NCI-H748 (cell line): ENCODE data around the gene RBMS1.

Experiments
- DNase-seq: peaks from one replicate; lab custom pipeline; 2025; ENCODE audit not compliant: unreplicated experiment; lab: John Stamatoyannopoulos, UW

The RBMS1 gene

GRCh38 chr2:160258492-160258805 lies 235.2 kb downstream of the RBMS1 start:
- no peak for DNase-seq

DNA sequence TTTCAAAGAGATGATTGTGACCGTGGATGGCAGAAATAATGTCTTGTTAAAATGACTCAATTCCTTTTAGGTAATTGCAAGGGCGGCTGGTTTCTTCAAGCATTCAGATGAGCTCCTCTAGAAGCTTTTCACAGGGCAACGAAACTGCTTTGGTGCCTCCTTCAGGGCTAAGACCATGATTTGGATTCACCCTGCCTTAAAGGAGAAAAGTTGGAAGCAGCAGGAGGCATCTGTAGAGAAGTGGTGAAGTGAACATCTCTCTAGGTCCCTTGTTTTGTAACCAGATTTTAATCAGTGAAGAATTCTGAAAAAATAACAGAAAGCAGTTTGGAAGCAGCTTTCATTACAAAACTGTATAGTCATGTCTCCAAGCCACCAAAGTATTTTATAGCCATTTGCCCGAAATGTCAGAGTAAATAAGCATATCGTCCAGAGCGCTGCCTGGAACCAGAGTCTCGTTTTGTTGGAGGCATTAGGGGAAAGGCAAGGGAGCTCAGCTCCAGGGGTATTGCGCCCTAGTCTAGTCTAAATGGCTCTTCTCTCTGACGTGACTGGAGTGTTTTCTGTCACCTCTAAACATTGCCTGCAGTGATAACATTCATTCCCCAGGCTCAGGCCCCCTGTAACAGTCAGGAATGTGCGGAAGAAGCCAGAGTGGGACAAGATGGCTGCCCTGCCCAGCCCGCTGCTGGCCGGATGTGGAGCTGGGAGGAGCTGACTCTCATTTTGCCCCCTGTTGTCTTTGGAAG lies 235.7 kb downstream of the RBMS1 start:
- no peak for DNase-seq

DNA sequence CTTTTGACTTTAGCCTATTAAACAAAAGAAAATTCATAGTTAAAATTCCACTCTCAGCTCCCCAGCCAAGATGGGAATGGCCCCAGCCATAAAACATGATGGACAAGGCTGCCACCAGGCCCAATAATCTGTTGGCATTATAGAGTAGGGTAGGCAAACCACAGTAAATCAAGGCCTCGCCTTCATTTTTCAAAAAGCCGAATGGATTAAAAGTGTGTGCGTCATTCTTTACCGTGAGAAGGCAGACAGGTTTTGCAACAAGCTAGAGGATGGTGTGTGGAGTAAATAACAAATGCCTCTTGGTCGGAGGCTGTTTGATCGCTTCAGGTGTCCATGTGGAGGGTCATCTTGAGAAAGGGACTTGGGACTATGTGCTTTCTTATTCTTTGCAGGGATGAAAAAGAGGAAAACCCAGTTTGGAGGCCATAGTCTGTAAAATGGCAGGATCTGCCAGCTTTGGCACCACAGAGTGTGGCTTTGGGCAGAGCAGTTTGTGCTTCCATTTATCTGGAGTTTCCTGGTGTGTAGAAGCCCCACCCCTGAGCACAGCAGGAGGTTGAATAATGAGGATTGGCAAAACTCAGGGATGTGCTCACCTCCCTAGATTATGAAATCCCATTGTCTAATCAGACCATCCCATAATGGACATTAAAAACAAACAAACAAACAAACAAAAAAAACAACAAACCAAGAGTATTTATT lies 236.4 kb downstream of the RBMS1 start:
- DNase-seq, result no peak

- DNase-seq, result no peak
These were observed 237.1 kb downstream of the RBMS1 start for GRCh38 chr2:160256507-160256906.

GRCh38 chr2:160255408-160255807 lies 238.2 kb downstream of the RBMS1 start:
- no peak for DNase-seq

- no peak for DNase-seq
These were observed 239.3 kb downstream of the RBMS1 start for GRCh38 chr2:160254189-160254762.

DNA sequence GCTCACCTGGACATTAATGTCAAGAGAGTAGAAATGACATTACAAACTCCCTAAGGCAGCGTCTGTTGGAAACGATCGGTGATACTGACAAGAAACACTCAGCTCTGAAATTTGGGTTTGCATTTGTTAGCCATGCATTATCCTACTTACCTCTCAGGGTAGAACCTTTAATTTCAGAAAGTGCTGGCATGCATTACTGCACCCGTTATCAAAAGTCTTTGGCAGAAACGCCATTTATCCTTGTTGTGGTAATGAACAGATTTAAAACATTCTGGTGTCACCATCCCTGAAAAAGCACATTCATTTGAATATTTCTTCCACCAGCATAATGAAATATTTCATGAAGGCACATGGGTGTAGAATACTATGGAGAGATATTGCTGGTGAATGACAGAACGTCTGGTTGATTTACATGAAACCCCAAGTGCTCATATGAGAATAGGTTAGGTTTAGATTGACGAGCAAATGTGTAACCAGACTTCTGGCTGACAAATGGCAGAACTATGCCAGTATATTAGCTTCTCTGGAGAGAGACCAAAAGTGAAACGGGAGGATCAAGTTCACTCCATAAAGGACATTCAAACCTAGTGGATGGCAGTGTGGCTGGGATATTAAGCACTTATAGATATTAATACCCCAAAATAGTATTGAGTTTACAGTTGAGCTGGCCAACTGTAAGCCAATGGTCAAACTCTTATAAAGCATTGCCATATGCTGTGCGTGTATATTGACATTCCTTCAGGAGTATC lies 240.0 kb downstream of the RBMS1 start:
- no peak for DNase-seq

DNA sequence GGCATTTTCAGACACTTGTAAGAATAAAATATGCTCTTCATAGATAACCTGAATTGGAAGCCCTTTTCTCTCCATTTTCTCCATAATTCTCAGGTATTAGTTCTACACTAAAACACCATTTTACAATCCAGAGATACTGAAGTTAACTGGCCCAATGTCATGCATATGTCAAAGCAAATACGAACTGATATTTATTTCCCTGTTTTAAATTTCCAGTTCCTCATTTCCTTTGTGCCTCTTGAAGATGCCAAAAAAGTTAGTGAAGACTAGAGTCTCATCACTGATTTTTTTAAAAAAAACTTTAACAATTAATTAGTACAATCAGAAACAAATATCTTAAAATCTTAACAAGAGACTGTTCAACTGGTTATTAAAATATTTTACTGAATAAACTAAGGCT lies 240.7 kb downstream of the RBMS1 start:
- no peak for DNase-seq

GRCh38 chr2:160252278-160252887 lies 241.2 kb downstream of the RBMS1 start:
- peak; percentile 40 for DNase-seq

- no peak for DNase-seq
These were observed 242.0 kb downstream of the RBMS1 start for GRCh38 chr2:160251569-160251968.

DNA sequence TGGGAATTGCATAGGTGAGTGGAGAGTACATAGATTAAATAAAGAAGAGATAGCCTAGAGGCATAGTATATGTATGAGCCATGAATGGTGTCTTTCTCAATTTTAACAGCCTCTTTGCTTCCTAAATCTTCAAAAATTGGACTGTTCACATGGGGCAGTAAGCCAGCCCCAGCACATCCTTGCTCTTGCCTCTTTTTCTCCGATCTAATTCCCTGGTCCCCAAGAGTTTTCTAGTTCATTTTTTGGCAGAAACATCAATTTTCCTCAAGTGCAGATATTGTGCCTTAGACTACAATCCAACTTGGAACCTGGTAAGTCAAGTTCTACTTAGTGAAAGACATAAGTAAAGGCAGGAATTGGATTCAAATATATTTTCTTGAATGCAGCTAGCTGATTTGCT lies 243.7 kb downstream of the RBMS1 start:
- DNase-seq, result no peak

DNA sequence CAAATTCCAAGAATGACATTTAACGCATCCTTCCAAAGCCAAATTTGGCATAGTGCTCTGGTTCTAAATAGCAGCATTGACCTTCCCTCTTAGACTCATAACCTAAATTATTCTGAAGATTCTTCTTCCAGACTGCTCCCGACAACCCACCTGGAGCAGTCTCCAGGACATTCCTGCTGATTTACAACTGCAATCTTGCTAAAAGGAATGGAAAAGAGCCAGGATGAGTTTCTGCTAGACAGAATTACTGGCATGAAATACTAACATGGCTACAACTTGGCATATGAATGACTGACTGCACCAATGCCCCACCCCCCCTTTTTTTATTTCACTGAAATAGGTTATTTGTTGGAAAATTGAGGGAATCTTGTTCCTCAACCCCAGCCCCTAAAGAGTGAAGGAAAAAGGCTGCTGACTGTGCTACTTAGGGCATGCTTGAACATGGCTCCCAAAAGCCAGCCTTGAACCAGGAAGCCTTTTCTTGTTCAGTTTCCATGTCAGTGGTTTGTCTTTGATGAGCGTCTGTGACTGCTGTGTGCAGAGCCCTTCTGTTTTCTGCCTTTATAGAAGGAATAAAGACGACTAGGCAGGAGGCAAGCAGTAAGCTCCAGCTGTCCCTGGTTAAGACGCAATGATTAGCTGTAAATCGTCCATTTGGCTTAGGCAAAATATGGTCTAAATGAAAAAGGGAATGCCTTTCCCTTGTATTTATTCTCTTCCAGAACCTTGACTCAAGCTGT lies 246.1 kb downstream of the RBMS1 start:
- DNase-seq, result no peak

DNA sequence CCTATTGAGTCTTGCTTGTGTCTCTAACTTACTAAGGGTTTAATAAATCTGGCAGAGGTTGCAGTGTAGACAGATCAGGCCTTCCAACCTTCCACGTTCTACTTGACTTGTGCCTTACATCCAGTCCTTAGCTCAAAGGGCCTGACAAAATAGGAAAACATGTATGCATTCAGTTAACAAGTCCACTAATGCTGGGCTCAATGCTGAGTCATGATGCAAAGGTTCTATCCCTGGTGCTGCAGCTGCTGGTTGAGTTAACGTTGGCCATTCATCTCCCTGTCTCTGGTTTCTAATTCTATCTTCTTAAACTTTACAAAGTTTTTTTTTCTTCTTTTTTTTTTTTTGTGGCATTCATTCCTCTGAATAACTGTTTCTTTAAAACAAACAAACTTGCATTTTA lies 247.3 kb downstream of the RBMS1 start:
- DNase-seq, result no peak

DNA sequence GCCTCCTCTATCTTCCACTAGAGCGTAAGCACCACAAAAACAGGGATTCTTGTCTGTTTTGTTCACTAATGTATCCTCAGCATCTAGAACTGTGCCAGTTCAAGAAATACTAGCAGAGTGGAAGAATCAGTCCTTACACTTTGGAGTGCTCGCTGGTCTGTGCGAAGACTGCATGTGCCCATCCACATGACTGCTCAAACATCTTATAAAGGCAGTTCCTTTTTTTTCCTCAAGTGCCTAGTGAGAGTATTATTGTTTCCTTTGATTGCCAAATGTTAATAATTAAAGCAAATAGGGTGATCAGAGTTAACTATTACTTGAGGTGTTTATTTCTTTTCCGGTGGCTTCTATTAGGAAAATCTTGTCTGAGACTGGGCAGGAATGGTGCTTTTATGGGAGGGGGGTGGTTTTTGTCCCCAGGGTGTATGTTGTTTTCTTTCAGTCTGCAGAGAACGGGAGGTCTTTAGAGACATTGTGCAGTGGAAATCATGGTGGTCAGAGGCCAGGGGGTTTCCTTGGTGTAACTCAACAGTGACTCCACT lies 247.9 kb downstream of the RBMS1 start:
- DNase-seq, result no peak

DNA sequence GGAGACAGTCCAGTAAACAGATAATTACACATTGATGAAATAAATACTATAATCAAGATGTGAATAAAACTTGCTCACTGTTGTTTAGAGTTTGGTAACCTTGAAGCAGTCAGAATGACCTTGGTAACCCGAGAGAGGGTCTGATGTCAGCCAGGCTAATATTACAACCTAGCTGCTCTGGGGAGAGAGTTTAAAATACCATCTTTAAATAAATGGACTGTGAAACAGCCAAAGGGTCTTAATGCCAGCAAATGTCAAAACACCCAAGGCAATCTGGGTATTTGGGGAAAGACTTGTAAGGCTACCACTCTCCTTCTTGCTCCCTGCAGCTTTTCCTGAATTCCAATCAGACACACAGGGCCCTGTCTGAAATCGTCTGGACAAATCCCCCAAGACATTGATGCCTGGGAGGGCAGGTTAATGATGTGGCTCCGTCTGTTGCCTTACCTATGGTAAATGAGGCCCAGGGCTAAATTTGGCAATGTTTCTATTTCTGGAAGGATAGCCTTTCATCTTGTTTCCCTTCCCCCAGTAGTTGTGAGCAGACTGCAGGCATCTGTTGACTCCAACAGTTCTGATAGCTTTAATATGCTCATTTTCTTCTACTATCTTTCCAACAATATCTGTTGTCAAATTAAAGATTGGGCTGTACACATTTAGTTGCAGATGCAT lies 250.6 kb downstream of the RBMS1 start:
- no peak for DNase-seq

DNA sequence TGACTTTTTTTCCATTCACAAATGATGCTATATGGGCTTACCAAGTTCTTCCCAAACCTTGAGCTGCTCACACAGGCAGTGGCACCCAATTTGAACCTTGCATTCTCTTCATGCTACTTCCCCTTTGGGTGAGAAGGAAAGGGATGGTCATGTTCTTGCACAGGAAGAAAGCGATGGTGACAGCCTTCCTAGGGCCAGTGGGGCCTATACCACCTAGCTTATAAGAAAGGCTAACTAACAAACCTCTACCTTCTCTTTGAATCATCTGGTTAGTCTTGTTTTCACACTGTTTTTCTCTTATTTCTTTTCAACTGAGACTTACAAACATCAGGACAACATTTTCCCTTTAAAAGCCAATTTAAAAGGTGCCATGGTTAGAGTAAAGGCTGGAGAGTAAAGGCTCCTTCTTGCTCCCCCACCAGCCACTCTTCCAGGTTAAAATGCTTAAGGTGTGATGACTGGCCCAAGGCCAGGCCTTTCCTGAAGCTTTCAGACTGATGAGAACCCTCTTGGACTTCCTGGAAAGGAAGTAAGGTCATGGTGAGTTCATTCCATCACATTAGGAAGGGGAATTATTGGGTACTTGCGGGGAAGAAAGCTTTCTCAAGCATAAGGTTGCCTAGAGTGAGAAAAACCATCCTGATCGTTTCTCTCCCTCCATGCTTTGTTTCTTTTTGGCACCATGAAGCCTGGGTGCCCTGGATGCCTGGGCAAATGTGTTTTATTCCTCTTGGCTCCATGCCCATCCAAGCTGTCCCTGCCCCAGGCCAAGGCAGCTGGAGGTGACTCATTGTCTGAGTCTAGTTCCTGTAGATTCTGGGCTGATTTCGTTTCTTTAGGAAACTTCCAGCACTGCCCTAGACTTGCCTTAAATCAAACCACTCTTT lies 252.1 kb downstream of the RBMS1 start:
- DNase-seq, result no peak

DNA sequence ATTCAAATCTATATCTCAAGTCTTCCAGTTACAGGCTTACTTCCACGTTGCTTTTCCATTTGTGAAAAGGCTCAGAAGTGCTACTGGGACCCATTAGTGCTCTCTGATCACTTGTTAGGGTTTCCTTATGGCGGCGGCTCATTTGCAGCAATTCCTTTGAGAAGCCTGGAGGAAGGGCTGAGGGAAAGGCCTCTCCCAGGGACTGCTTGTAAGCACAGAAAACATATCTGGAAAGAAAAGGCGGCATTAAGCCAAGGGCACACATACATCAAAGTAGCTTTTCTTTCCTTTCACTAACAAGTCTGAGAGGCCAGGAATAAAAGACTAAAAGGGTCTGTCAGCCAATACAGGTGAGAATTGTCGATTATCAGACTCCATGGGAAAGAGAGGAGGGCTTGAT lies 254.2 kb downstream of the RBMS1 start:
- no peak for DNase-seq

- no peak for DNase-seq
These were observed 255.2 kb downstream of the RBMS1 start for GRCh38 chr2:160238392-160238791.

DNA sequence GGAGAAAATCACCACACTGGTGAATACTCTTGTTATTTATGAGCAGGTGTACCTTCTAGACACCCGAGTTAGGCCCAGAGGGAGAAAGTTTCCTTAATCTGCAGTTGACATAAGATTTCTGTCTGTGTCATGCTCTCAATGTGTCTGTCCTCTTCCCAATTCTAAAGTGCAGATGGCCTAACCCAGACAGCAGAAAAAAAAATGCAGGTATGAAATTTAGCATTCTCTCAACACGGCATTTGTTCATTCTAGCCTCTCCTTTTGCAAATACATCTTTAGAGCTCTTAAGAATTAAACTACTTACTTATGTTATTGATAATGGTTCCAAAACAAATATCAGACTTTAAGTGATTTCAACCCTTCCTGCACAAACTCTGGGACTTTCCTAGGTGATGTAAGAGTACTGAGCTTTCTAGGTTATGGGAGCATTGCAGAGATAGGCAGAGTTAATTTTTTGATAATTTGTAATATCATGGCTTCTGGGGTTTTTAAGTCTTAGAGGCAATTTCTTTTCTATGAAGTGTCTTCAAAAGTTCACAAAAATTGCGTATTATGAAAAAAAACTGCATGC lies 260.6 kb downstream of the RBMS1 start:
- no peak for DNase-seq
